BLaER1 treated with 17β-estradiol and CSF1 and Interleukin-3, amounts not matched to agents 10 nM and 100 nM (cell line): ENCODE data around the gene CCDC30.

Experiments
- H3K27ac ChIP-seq, 11 experiments: shearing (Covaris generic); formaldehyde crosslinking; 2 replicates each; pipeline ENCODE4 v1.8.1; 2022
- H3K27me3 ChIP-seq, 11 experiments: shearing (Covaris generic); formaldehyde crosslinking; 2 replicates each; pipeline ENCODE4 v1.8.1; 2022
- H3K36me3 ChIP-seq, 11 experiments: shearing (Covaris generic); formaldehyde crosslinking; 2 replicates each; pipeline ENCODE4 v1.8.1; 2022
- H3K4me1 ChIP-seq, 10 experiments: shearing (Covaris generic); formaldehyde crosslinking; 2 replicates each; pipeline ENCODE4 v1.8.1; 2022
- H3K4me2 ChIP-seq, 11 experiments: shearing (Covaris generic); formaldehyde crosslinking; 2 replicates each; pipeline ENCODE4 v1.8.1; 2022
- H3K4me3 ChIP-seq, 10 experiments: shearing (Covaris generic); formaldehyde crosslinking; 2 replicates each; pipeline ENCODE4 v1.8.1; 2022
- H3K9ac ChIP-seq, 11 experiments: shearing (Covaris generic); formaldehyde crosslinking; 2 replicates each; pipeline ENCODE4 v1.8.1; 2022
- H3K9me3 ChIP-seq, 11 experiments: shearing (Covaris generic); formaldehyde crosslinking; replicated peaks in 1 of 11; 2 replicates each; pipeline ENCODE4 v1.8.1; 2022
- H4K20me1 ChIP-seq, 11 experiments: shearing (Covaris generic); formaldehyde crosslinking; 2 replicates each; pipeline ENCODE4 v1.8.1; 2022
- Cebpa-rat ChIP-seq, 11 experiments: shearing (Covaris generic); IDR thresholded peaks; 2 replicates each; pipeline ENCODE4 v1.8.1; 2022

Gene CCDC30

GRCh38 chr1:42657201-42657600 lies 194.1 kb downstream of the CCDC30 start:
- Histone ChIP-seq H4K20me1 (peaks cover 0 to 18% (median 0%) of the 10 kb centered on the region in 11 experiments; a peak in 5 of 22 replicates), H3K27me3 (no peaks in the 10 kb centered on the region), H3K9ac (peak overlapping the region in 2 of 11 experiments; percentile 85 to 88; a peak in 1 of 22 replicates), H3K4me3 (peak overlapping the region in 3 of 10 experiments; percentile 92 to 98 (median 95); a peak in 4 of 20 replicates), H3K4me1 (peaks cover 22 to 42% (median 31%) of the 10 kb centered on the region in 10 experiments), H3K27ac (peak overlapping the region in 3 of 11 experiments; percentile 80 to 84 (median 81); a peak in 1 of 22 replicates), H3K4me2 (peak overlapping the region; percentile 85 to 98 (median 94); a peak in 21 of 22 replicates), H3K9me3 (no peaks in the 10 kb centered on the region), H3K36me3 (peaks cover 8 to 32% (median 30%) of the 10 kb centered on the region in 11 experiments)
- no peak for TF ChIP-seq Cebpa-rat (IDR thresholded peaks at IDR 0.05)

DNA sequence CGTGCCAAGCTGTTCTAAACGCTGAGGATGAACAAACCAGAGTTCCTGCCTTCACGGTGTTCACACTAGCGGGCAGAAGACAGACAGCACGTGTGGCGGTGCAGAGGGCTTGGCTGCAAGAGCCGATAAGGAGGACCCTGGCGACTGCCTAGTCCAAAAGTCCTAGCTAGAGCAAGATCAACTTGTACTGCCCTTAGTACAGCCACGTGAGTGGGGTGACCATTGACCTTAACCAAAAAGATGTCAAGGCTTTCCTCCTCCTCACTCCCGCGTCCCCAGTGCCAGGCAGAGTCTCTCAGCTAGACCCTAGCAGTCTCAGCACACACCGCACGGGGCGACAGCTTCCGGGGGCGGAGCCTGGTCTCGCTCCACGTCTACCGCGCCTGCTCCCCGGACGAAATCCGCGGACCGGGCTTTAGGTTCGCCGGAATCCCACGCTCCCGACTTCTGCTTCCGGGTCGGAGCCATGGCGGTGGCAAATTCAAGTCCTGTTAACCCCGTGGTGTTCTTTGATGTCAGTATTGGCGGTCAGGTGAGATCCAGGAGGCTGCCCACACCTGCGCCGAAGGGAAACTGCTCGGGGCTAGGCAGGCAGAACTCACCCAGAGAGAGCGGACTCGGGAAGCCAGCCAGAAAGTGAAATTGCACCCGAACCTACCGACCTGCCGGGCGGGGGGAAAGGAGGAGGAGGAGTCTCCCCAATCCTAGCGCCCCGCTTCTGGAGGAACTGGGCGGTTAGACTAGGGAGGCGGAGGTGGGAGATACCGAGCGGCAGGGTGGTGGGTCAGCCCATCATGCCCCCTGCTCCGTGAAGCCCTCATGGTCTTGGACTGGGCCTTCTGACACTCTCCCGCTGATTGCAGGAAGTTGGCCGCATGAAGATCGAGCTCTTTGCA lies 195.1 kb downstream of the CCDC30 start, which contains the start of gene PPIH:
Gene PPIH (plus strand): TSS at position 443 of the 896 bp plus-strand sequence. CDS start 24 bp downstream, at position 467.
- no peaks in the 10 kb centered on the region for H3K9me3 ChIP-seq

DNA sequence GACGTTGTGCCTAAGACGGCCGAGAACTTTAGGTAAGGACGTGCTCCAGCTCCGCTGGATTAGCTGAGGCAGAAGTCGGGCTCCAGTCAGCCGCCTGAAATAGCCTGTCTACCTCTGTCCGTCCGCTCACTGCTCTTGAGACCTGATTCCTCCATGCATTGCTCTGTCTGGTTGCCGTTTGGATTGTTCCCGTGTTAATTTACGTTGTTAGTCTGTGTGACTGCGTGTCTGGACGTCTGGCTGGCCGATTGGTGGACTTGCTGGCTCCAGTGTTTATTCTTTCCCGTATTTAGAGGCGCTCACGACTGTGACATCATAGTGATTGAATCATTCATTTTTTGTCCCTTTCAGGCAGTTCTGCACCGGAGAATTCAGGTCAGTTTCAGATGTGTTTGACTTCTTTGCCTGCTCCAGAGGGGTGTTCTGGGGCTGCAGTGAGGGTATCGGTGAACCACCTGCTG lies 195.8 kb downstream of the CCDC30 start:
- H3K4me3 ChIP-seq: peak overlapping the region; percentile 82 to 98 (median 90)
- peaks cover 0 to 21% (median 0%) of the 10 kb centered on the region in 11 experiments; a peak in 6 of 22 replicates for H4K20me1 ChIP-seq
- peak overlapping the region; percentile 70 to 87 (median 81) for H3K27ac ChIP-seq
- H3K36me3 ChIP-seq: peaks cover 20 to 49% (median 46%) of the 10 kb centered on the region in 11 experiments
- H3K9me3 ChIP-seq: no peaks in the 10 kb centered on the region
- no peak for TF ChIP-seq Cebpa-rat (IDR thresholded peaks at IDR 0.05)
- H3K4me2 ChIP-seq: peak overlapping the region; percentile 85 to 98 (median 94)
- peaks cover 22 to 42% (median 31%) of the 10 kb centered on the region in 10 experiments for H3K4me1 ChIP-seq
- H3K27me3 ChIP-seq: no peaks in the 10 kb centered on the region
- H3K9ac ChIP-seq: peak overlapping the region; percentile 81 to 90 (median 85)

More for the DNA sequence above, 195.1 kb downstream of the CCDC30 start, which contains the start of gene PPIH:
- peak within 1 kb of the TSS; percentile 82 to 98 (median 90) for H3K4me3 ChIP-seq
- peaks cover 0 to 21% (median 0%) of the 10 kb centered on the region in 11 experiments; a peak in 5 of 22 replicates for H4K20me1 ChIP-seq
- TF ChIP-seq Cebpa-rat (IDR thresholded peaks at IDR 0.05): no peak
- H3K27me3 ChIP-seq: no peaks in the 10 kb centered on the region
- H3K9ac ChIP-seq: peak within 1 kb of the TSS; percentile 81 to 90 (median 85)
- peak within 1 kb of the TSS; percentile 70 to 87 (median 81) for H3K27ac ChIP-seq
- H3K4me1 ChIP-seq: peaks cover 22 to 42% (median 31%) of the 10 kb centered on the region in 10 experiments
- H3K4me2 ChIP-seq: peak within 1 kb of the TSS; percentile 85 to 98 (median 94)
- peaks cover 14 to 42% (median 40%) of the 10 kb centered on the region in 11 experiments for H3K36me3 ChIP-seq

- no peak overlapping the region for H3K4me3 ChIP-seq
Observed at GRCh38 chr1:42660907-42661500, 197.9 kb downstream of the CCDC30 start.

DNA sequence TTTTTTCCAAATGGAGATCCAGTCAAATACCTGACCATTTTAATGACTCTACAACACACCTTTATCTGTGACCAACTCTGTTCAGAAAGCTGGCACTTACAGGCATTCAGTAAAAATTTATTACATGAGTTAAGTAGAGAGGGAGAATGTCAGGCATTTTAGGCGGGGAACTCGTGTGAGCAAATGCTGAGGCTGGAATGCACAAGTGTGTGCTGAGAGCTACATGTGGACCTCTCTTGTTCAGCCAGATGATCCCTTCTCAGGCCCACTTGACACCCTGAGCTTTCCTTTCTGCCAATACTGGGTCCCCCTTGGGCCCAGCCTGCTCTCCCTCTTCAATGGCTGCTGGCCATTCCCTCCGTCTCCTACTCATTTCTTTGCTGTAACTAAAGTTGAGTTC lies 206.8 kb downstream of the CCDC30 start:
- Histone ChIP-seq H3K4me3 (no peak overlapping the region), H3K9ac (no peak overlapping the region), H3K9me3 (no peaks in the 10 kb centered on the region), H4K20me1 (0 out of 22 replicates have a peak, but pooled peaks cover 0 to 23% (median 0%) of the 10 kb centered on the region in 11 experiments), H3K4me2 (no peak overlapping the region), H3K27me3 (no peaks in the 10 kb centered on the region), H3K4me1 (no peaks in the 10 kb centered on the region; a peak in 1 of 20 replicates), H3K36me3 (peaks cover 90 to 100% (median 99%) of the 10 kb centered on the region in 11 experiments), H3K27ac (no peak overlapping the region)
- no peak for TF ChIP-seq Cebpa-rat (IDR thresholded peaks at IDR 0.05)

More at GRCh38 chr1:42660907-42661500, 197.9 kb downstream of the CCDC30 start:
- H3K9ac ChIP-seq: peak overlapping the region in 3 of 11 experiments; percentile 15 to 25 (median 22); a peak in 3 of 22 replicates
- peaks cover 22 to 42% (median 31%) of the 10 kb centered on the region in 10 experiments for H3K4me1 ChIP-seq
- no peaks in the 10 kb centered on the region for H3K27me3 ChIP-seq
- no peak overlapping the region; a peak in 1 of 22 replicates for H3K4me2 ChIP-seq
- H4K20me1 ChIP-seq: peaks cover 0 to 21% (median 5%) of the 10 kb centered on the region in 11 experiments; a peak in 6 of 22 replicates
- TF ChIP-seq Cebpa-rat (IDR thresholded peaks at IDR 0.05): no peak
- H3K27ac ChIP-seq: no peak overlapping the region
- H3K36me3 ChIP-seq: peaks cover 41 to 70% (median 67%) of the 10 kb centered on the region in 11 experiments
- no peaks in the 10 kb centered on the region for H3K9me3 ChIP-seq

DNA sequence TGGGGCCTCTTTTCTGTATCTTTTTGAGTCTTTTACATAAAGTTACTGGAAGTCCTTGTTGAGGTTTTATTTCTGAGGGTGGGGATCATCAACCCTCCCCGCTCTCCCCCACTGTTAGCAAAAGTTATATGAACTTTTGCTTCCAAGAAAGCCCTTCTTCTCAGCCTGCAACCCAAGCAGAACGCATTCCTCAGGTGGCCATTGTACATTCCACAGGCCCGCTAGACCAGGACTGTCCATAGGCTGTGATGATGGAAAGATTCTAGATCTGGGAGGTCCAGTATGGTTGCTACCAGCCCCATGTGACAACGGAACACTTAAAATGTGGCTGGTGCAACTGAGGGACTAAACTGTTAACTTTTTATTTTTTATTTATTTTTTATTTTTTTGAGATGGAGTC lies 207.3 kb downstream of the CCDC30 start:
- Histone ChIP-seq H3K4me1 (peaks cover 0 to 5% (median 0%) of the 10 kb centered on the region in 10 experiments; a peak in 2 of 20 replicates), H4K20me1 (0 out of 22 replicates have a peak, but pooled peaks cover 0 to 23% (median 0%) of the 10 kb centered on the region in 11 experiments), H3K9me3 (no peaks in the 10 kb centered on the region), H3K4me3 (no peak overlapping the region), H3K9ac (no peak overlapping the region), H3K4me2 (no peak overlapping the region), H3K27ac (no peak overlapping the region), H3K27me3 (no peaks in the 10 kb centered on the region), H3K36me3 (peaks cover 90 to 100% (median 99%) of the 10 kb centered on the region in 11 experiments)
- no peak for TF ChIP-seq Cebpa-rat (IDR thresholded peaks at IDR 0.05)

DNA sequence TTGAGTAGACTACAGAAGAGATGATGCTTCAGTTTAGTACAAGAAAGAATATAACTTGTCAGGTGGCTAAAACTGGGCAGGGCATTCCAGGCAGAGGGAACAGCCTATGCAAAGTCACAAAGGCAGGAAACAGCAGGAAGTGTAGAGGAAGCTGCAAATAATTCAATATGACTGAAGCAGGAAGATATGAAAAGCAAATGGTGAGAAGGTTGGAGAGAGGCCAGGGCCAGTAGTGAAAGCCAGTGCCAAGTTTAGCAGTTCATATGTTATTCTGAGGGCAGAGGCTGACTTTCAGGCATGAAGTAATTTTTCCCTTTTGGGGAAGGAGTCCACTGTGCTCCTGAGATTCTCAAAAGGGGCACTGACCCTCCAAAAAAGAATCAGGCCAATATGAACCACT lies 211.1 kb downstream of the CCDC30 start:
- Histone ChIP-seq H3K4me1 (peaks cover 0 to 9% (median 3%) of the 10 kb centered on the region in 10 experiments; a peak in 8 of 20 replicates), H3K27me3 (no peaks in the 10 kb centered on the region), H3K27ac (no peak overlapping the region), H3K9me3 (no peaks in the 10 kb centered on the region), H3K36me3 (peaks cover 62 to 90% (median 81%) of the 10 kb centered on the region in 11 experiments), H3K4me3 (no peak overlapping the region), H3K4me2 (no peak overlapping the region), H4K20me1 (peaks cover 0 to 4% (median 0%) of the 10 kb centered on the region in 11 experiments; a peak in 1 of 22 replicates), H3K9ac (no peak overlapping the region)
- TF ChIP-seq Cebpa-rat (IDR thresholded peaks at IDR 0.05): no peak

DNA sequence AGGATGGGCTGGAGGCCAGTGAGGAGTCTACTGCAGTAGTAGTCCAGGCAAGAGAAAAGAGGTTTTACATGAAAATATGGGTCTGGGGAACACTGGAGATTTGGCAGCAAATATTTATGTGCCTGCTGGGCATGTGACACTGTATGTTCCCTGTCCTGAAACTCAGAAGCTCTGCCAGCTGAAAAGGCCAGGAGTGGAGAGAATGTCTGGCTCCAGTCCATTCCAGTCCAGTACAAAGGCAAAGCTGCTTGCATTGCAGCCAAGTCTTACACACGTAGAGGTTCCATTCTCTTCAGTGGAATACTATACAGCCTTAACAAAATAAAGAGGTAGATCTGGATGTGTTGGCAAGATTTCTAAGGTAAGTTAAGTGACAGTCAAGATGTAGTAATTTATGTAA lies 211.6 kb downstream of the CCDC30 start:
- H3K27me3 ChIP-seq: no peaks in the 10 kb centered on the region
- peaks cover 58 to 85% (median 78%) of the 10 kb centered on the region in 11 experiments for H3K36me3 ChIP-seq
- no peak overlapping the region for H3K27ac ChIP-seq
- H3K9ac ChIP-seq: no peak overlapping the region
- peaks cover 2 to 14% (median 8%) of the 10 kb centered on the region in 10 experiments; a peak in 15 of 20 replicates for H3K4me1 ChIP-seq
- H3K4me3 ChIP-seq: no peak overlapping the region
- no peaks in the 10 kb centered on the region for H3K9me3 ChIP-seq
- no peak for TF ChIP-seq Cebpa-rat (IDR thresholded peaks at IDR 0.05)
- peaks cover 0 to 4% (median 0%) of the 10 kb centered on the region in 11 experiments; a peak in 1 of 22 replicates for H4K20me1 ChIP-seq
- H3K4me2 ChIP-seq: no peak overlapping the region
